HEK293 (cell line): ENCODE measurements around the gene ALAD.

Experiments used
- GLI4 ChIP-seq: fragments of 450-650 bp; formaldehyde crosslinking; IDR thresholded peaks from 2 replicates; pipeline ENCODE4 v1.5.1; 2016; ENCODE audit warnings: missing biosample characterization, missing genetic modification characterization
- GLIS2 ChIP-seq: fragments of 450-650 bp; formaldehyde crosslinking; IDR thresholded peaks from 2 replicates; pipeline ENCODE4 v1.5.1; 2016; ENCODE audit warnings: missing biosample characterization, missing genetic modification characterization
- HOXA7 ChIP-seq: sonication (generic); formaldehyde crosslinking; IDR thresholded peaks from 2 replicates; pipeline ENCODE4 v1.8.1; 2022; ENCODE audit warnings: missing genetic modification reagents, borderline replicate concordance
- KLF10 ChIP-seq: fragments of 450-650 bp; IDR thresholded peaks from 2 replicates; pipeline ENCODE4 v1.5.1; 2018; ENCODE audit warnings: missing biosample characterization, mild to moderate bottlenecking, missing genetic modification characterization
- PRDM1 ChIP-seq: fragments of 450-650 bp; formaldehyde crosslinking; IDR thresholded peaks from 2 replicates; pipeline ENCODE4; 2016; ENCODE audit warnings: missing biosample characterization, missing genetic modification characterization
- SP2 ChIP-seq: fragments of 450-650 bp; formaldehyde crosslinking; IDR thresholded peaks from 2 replicates; pipeline ENCODE4 v1.5.1; 2016; ENCODE audit warnings: missing biosample characterization, missing genetic modification characterization
- ZBTB20 ChIP-seq: fragments of 450-650 bp; formaldehyde crosslinking; IDR thresholded peaks from 2 replicates; pipeline ENCODE4 v1.5.1; 2016; ENCODE audit warnings: missing biosample characterization, missing genetic modification characterization
- ZBTB21 ChIP-seq: fragments of 450-650 bp; formaldehyde crosslinking; IDR thresholded peaks from 2 replicates; pipeline ENCODE4 v1.5.1; 2017; ENCODE audit warnings: missing biosample characterization, missing genetic modification characterization
- ZBTB8A ChIP-seq: fragments of 450-650 bp; formaldehyde crosslinking; IDR thresholded peaks from 2 replicates; pipeline ENCODE4 v1.5.1; 2016; ENCODE audit warnings: missing biosample characterization, missing genetic modification characterization
- ZNF140 ChIP-seq: fragments of 450-650 bp; formaldehyde crosslinking; IDR thresholded peaks from 2 replicates; pipeline ENCODE4 v1.5.1; 2016; ENCODE audit warnings: missing biosample characterization, missing genetic modification characterization
- ZNF157 ChIP-seq: fragments of 450-650 bp; formaldehyde crosslinking; IDR thresholded peaks from 2 replicates; pipeline ENCODE4 v1.5.1; 2016; ENCODE audit warnings: missing biosample characterization, missing genetic modification characterization
- ZNF175 ChIP-seq: fragments of 450-650 bp; formaldehyde crosslinking; IDR thresholded peaks from 2 replicates; pipeline ENCODE4 v1.5.1; 2016; ENCODE audit warnings: missing biosample characterization, missing genetic modification characterization
- ZNF354C ChIP-seq: fragments of 450-650 bp; formaldehyde crosslinking; IDR thresholded peaks from 2 replicates; pipeline ENCODE4 v1.5.1; 2016; ENCODE audit warnings: missing biosample characterization, missing genetic modification characterization, low read depth, borderline replicate concordance
- ZNF366 ChIP-seq: fragments of 450-650 bp; formaldehyde crosslinking; conservative IDR thresholded peaks from 2 replicates; pipeline ENCODE4 v1.5.1; 2016; ENCODE audit warnings: missing biosample characterization, missing genetic modification characterization
- ZNF529 ChIP-seq: fragments of 450-650 bp; formaldehyde crosslinking; IDR thresholded peaks from 2 replicates; pipeline ENCODE4 v1.5.1; 2017; ENCODE audit warnings: missing genetic modification characterization, missing biosample characterization; ENCODE audit not compliant: insufficient replicate concordance
- ZNF585B ChIP-seq: fragments of 450-650 bp; formaldehyde crosslinking; IDR thresholded peaks from 2 replicates; pipeline ENCODE4 v1.5.1; 2016; ENCODE audit warnings: missing biosample characterization, missing genetic modification characterization
- ZNF600 ChIP-seq: fragments of 450-650 bp; formaldehyde crosslinking; IDR thresholded peaks from 2 replicates; pipeline ENCODE4 v1.5.1; 2016; ENCODE audit warnings: missing biosample characterization, missing genetic modification characterization
- ZNF610 ChIP-seq: fragments of 450-650 bp; formaldehyde crosslinking; IDR thresholded peaks from 2 replicates; pipeline ENCODE4 v1.5.1; 2016; ENCODE audit warnings: missing biosample characterization, missing genetic modification characterization, borderline replicate concordance
- ZNF629 ChIP-seq: fragments of 450-650 bp; formaldehyde crosslinking; IDR thresholded peaks from 2 replicates; pipeline ENCODE4 v1.5.1; 2017; ENCODE audit warnings: missing biosample characterization, missing genetic modification characterization
- ZSCAN16 ChIP-seq: fragments of 450-650 bp; formaldehyde crosslinking; IDR thresholded peaks from 2 replicates; pipeline ENCODE4 v1.5.1; 2016; ENCODE audit warnings: missing biosample characterization, missing genetic modification characterization
- ZSCAN23 ChIP-seq: fragments of 450-650 bp; formaldehyde crosslinking; IDR thresholded peaks from 2 replicates; pipeline ENCODE4 v1.5.1; 2016; ENCODE audit warnings: missing biosample characterization, missing genetic modification characterization
- TF ChIP-seq, protein P1 (sequence below): fragments of 450-650 bp; formaldehyde crosslinking; IDR thresholded peaks from 2 replicates; pipeline ENCODE4 v1.5.1; 2016; ENCODE audit warnings: missing biosample characterization, missing genetic modification characterization
- TF ChIP-seq, protein P2 (sequence below): fragments of 450-650 bp; formaldehyde crosslinking; IDR thresholded peaks from 2 replicates; pipeline ENCODE4 v1.5.1; 2017; ENCODE audit warnings: missing biosample characterization, missing genetic modification characterization
- TF ChIP-seq, protein P3 (sequence below): fragments of 450-650 bp; formaldehyde crosslinking; IDR thresholded peaks from 2 replicates; pipeline ENCODE4 v1.5.1; 2016; ENCODE audit warnings: missing biosample characterization, missing genetic modification characterization
- TF ChIP-seq, protein P4 (sequence below): fragments of 450-650 bp; formaldehyde crosslinking; IDR thresholded peaks from 2 replicates; pipeline ENCODE4 v1.5.1; 2016; ENCODE audit warnings: missing biosample characterization, missing genetic modification characterization
- TF ChIP-seq, protein P5 (sequence below): fragments of 450-650 bp; IDR thresholded peaks from 2 replicates; pipeline ENCODE4 v1.5.1; 2018; ENCODE audit warnings: missing biosample characterization, mild to moderate bottlenecking, missing genetic modification characterization

Gene ALAD

DNA sequence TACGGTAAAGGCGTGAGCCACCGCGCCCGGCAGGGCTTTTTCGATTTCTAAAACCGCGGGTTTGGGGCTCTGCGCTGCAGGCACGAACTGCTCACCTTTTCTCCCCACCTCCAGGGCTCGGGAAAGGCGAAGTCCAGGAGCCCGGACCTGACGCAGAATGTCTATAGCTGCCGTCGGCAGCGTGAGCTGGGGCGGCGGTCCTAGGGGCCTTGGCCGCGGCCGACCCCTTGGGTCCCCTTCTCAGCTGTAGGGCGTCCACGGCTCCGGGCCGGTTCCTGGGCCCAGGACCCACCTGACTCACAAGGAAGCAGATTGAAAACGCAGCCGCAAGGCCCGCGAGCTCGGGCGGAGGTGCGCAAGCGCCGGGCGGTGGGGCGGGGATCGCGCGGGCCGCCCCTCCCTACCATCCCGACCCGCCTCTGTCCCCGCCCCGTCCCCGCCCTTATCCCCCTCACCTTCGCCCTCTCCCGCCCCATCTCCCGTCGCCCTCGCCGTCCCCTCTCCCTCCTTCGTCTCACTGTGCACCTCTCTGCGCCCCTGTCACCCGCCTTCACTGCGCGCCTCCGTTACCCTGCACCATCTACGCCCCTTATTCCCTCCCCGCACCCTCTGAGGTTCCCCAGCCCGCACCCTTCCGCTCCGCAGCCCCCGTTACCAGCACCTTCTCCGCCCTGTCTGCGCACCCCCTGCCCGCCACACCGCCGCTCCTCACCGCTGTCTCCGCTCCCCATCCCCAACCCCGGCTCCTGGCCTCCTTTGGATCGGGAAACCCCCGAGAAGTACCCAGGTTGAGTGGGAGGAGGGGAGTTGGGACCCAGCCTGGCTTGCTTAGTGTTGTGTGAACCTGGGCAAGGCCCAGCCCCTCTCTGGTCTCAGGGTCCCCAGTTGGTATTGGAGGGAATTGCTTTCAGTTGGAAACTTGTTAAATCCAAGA lies 24.2 kb downstream of the ALAD start, which contains the start of gene HDHD3 (continued):
- TF ChIP-seq, protein P1, sequence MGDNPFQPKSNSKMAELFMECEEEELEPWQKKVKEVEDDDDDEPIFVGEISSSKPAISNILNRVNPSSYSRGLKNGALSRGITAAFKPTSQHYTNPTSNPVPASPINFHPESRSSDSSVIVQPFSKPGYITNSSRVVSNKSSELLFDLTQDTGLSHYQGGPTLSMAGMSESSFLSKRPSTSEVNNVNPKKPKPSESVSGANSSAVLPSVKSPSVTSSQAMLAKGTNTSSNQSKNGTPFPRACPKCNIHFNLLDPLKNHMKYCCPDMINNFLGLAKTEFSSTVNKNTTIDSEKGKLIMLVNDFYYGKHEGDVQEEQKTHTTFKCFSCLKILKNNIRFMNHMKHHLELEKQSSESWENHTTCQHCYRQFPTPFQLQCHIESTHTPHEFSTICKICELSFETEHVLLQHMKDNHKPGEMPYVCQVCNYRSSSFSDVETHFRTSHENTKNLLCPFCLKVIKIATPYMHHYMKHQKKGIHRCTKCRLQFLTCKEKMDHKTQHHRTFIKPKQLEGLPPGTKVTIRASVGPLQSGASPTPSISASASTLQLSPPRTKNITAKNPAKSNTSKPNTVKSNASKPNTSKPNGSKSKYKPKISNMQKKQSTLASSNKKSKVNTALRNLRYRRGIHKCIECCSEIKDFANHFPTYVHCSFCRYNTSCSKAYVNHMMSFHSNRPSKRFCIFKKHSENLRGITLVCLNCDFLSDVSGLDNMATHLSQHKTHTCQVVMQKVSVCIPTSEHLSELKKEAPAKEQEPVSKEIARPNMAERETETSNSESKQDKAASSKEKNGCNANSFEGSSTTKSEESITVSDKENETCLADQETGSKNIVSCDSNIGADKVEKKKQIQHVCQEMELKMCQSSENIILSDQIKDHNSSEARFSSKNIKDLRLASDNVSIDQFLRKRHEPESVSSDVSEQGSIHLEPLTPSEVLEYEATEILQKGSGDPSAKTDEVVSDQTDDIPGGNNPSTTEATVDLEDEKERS (tag by site-specific recombination): no peak
- TF ChIP-seq, protein P2, sequence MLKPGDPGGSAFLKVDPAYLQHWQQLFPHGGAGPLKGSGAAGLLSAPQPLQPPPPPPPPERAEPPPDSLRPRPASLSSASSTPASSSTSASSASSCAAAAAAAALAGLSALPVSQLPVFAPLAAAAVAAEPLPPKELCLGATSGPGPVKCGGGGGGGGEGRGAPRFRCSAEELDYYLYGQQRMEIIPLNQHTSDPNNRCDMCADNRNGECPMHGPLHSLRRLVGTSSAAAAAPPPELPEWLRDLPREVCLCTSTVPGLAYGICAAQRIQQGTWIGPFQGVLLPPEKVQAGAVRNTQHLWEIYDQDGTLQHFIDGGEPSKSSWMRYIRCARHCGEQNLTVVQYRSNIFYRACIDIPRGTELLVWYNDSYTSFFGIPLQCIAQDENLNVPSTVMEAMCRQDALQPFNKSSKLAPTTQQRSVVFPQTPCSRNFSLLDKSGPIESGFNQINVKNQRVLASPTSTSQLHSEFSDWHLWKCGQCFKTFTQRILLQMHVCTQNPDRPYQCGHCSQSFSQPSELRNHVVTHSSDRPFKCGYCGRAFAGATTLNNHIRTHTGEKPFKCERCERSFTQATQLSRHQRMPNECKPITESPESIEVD (tag by site-specific recombination): no peak
- no peak for TF ChIP-seq ZNF354C (tag by site-specific recombination)
- TF ChIP-seq ZNF585B (tag by site-specific recombination): no peak
- TF ChIP-seq ZNF600 (tag by site-specific recombination): 0 out of 2 replicates have a peak, but pooled peaks have one; percentile 41
- TF ChIP-seq GLI4 (tag by site-specific recombination): no peak
- TF ChIP-seq ZNF529 (tag by site-specific recombination): no peak
- TF ChIP-seq ZBTB21 (tag by site-specific recombination): no peak
- TF ChIP-seq ZSCAN23 (tag by site-specific recombination): no peak
- TF ChIP-seq, protein P3, sequence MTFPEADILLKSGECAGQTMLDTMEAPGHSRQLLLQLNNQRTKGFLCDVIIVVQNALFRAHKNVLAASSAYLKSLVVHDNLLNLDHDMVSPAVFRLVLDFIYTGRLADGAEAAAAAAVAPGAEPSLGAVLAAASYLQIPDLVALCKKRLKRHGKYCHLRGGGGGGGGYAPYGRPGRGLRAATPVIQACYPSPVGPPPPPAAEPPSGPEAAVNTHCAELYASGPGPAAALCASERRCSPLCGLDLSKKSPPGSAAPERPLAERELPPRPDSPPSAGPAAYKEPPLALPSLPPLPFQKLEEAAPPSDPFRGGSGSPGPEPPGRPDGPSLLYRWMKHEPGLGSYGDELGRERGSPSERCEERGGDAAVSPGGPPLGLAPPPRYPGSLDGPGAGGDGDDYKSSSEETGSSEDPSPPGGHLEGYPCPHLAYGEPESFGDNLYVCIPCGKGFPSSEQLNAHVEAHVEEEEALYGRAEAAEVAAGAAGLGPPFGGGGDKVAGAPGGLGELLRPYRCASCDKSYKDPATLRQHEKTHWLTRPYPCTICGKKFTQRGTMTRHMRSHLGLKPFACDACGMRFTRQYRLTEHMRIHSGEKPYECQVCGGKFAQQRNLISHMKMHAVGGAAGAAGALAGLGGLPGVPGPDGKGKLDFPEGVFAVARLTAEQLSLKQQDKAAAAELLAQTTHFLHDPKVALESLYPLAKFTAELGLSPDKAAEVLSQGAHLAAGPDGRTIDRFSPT (tag by site-specific recombination): no peak
- TF ChIP-seq KLF10 (tag by site-specific recombination): peak; percentile 35; the same call in 1 of the 2 replicates
- TF ChIP-seq ZNF366 (tag by site-specific recombination): peak; percentile 72
- TF ChIP-seq ZNF157 (tag by site-specific recombination): no peak
- peak; percentile 87; the same call in 1 of the 2 replicates for TF ChIP-seq ZBTB20
- peak; percentile 7; the same call in 1 of the 2 replicates for TF ChIP-seq ZNF629 (tag by site-specific recombination)
- peak; percentile 53; the same call in 1 of the 2 replicates for TF ChIP-seq GLIS2 (tag by site-specific recombination)
- TF ChIP-seq ZSCAN16 (tag by site-specific recombination): no peak
- TF ChIP-seq ZNF140 (tag by site-specific recombination): no peak
- TF ChIP-seq PRDM1: no peak
- TF ChIP-seq, protein P4, sequence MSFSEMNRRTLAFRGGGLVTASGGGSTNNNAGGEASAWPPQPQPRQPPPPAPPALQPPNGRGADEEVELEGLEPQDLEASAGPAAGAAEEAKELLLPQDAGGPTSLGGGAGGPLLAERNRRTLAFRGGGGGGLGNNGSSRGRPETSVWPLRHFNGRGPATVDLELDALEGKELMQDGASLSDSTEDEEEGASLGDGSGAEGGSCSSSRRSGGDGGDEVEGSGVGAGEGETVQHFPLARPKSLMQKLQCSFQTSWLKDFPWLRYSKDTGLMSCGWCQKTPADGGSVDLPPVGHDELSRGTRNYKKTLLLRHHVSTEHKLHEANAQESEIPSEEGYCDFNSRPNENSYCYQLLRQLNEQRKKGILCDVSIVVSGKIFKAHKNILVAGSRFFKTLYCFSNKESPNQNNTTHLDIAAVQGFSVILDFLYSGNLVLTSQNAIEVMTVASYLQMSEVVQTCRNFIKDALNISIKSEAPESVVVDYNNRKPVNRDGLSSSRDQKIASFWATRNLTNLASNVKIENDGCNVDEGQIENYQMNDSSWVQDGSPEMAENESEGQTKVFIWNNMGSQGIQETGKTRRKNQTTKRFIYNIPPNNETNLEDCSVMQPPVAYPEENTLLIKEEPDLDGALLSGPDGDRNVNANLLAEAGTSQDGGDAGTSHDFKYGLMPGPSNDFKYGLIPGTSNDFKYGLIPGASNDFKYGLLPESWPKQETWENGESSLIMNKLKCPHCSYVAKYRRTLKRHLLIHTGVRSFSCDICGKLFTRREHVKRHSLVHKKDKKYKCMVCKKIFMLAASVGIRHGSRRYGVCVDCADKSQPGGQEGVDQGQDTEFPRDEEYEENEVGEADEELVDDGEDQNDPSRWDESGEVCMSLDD (tag by site-specific recombination): peak; percentile 43; the same call in 1 of the 2 replicates
- TF ChIP-seq HOXA7: no peak
- TF ChIP-seq, protein P5, sequence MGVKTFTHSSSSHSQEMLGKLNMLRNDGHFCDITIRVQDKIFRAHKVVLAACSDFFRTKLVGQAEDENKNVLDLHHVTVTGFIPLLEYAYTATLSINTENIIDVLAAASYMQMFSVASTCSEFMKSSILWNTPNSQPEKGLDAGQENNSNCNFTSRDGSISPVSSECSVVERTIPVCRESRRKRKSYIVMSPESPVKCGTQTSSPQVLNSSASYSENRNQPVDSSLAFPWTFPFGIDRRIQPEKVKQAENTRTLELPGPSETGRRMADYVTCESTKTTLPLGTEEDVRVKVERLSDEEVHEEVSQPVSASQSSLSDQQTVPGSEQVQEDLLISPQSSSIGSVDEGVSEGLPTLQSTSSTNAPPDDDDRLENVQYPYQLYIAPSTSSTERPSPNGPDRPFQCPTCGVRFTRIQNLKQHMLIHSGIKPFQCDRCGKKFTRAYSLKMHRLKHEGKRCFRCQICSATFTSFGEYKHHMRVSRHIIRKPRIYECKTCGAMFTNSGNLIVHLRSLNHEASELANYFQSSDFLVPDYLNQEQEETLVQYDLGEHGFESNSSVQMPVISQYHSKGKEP: no peak
- peak; percentile 89 for TF ChIP-seq ZBTB8A (tag by site-specific recombination)
- TF ChIP-seq ZNF610 (tag by site-specific recombination): peak; percentile 90; the same call in 1 of the 2 replicates
- TF ChIP-seq SP2 (tag by site-specific recombination): peak; percentile 83
- TF ChIP-seq ZNF175: no peak
